Measurements from ENCODE around the gene POLE. TPM values are rescaled to one million over a fixed set of nuclear protein-coding genes. Genes with fewer than 3 reads are reported as not detected.

POLE gene
- total and polyA plus RNA-seq, 9 of the 15 experiments (the other 6 are each of a cell fraction or from before 2014, with no cell fraction given), result 2.4 to 154 (median 49.6) TPM

DNA sequence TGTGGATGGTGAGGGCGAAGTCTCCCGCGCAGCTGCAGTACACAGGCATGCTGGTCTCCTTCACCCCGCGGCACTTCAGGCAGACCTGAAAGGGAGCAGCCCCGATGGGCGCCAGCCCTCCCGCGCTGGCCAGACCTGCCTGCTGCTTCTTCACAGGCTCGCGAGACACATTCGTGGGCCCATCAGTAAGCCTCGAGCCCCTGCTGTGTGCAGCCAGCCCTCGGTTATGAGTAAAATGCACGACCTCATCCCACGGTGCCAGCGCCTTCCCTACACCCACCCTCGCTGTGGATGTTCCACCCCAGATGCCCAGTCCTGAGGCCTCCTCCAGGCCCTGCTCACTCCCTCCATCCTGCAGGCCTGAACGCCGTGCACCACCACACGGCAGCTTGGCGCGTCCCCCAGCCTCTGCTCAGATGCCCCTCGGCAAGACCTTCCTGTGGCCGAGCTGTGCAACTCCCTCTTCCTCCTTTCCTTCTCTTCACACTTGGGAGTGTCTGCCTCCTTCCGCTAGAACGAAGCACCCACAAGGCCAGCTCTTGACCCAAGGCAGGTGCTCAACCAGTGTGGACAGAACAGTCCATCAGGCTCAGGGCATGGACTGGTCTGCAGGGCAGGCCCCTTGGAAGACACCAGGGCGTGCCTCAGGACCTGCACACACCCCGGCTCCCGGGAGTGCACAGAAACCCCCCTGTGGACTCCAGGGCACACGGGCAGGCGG, 62.1 kb downstream of the POLE start:
- peaks cover 64% of the 10 kb centered on the region; the same call in 2 of the 3 replicates for H3K36me3 ChIP-seq (ENCODE audit: control insufficient read depth, insufficient read depth, low read length)
- no peaks in the 10 kb centered on the region for H3K79me2 ChIP-seq (ENCODE audit: control insufficient read depth, insufficient read depth, low read length)
- in situ Hi-C loops (cut with MboI), result no loop called here
- H3K27ac ChIP-seq (ENCODE audit: extremely low read depth, low read depth, low read length), result no peak overlapping the region
- ChIA-PET CTCF (ENCODE audit: low intra/inter-chr PET ratio) (no interaction called here), POLR2A (interaction anchor here (1.3 kb wide), 1 partner anchor 10 kb away, joined by 3 read pairs; no protein-coding TSS in a partner anchor)
- no peaks in the 10 kb centered on the region for H3K27me3 ChIP-seq (ENCODE audit: control insufficient read depth in 2 of 2, insufficient read depth in 2 of 2, low read length in 2 of 2)
- H3K9me3 ChIP-seq (replicated peaks; ENCODE audit: control insufficient read depth, insufficient read depth, low read depth, low read length), result no peaks in the 10 kb centered on the region
- no peak overlapping the region for H3K4me2 ChIP-seq (ENCODE audit: insufficient read depth, low read length)
- 92% methylated on average over 23 of the region's 32 CpGs for whole genome bisulfite sequencing (ENCODE audit: insufficient coverage, low coverage, missing lambda C conversion rate)
- ATAC-seq (no peak), DNase-seq (ENCODE audit: extremely low read depth in 1 of 4, low spot score in 3 of 4) (no peak), FAIRE-seq (no peak)
- H2AFZ ChIP-seq (ENCODE audit: low read depth, low read length), result no peak overlapping the region
- no peak overlapping the region; a peak in 1 of 4 replicates for H3K9ac ChIP-seq (ENCODE audit: insufficient read depth in 1 of 2, low read depth in 2 of 2, low read length in 2 of 2)
- 0 out of 2 replicates have a peak, but pooled peaks cover 3% of the 10 kb centered on the region for H4K20me1 ChIP-seq (replicated peaks; ENCODE audit: control insufficient read depth, insufficient read depth, low read length)
- intact Hi-C loops (cut with micrococcal nuclease), result no loop called here
- TF ChIP-seq NELFE (IDR thresholded peaks at IDR 0.05; ENCODE audit: insufficient read depth, insufficient read length), result no peak
- TF ChIP-seq RBM22 (IDR thresholded peaks at IDR 0.05; ENCODE audit: low read depth, low read length, poor library complexity, severe bottlenecking), result peak; percentile 50
- TF ChIP-seq TCF7 (IDR thresholded peaks at IDR 0.05; ENCODE audit: borderline replicate concordance), result no peak
- TF ChIP-seq PHF8 (IDR thresholded peaks at IDR 0.05; ENCODE audit: borderline replicate concordance, low read length), result no peak
- TF ChIP-seq, protein P1, sequence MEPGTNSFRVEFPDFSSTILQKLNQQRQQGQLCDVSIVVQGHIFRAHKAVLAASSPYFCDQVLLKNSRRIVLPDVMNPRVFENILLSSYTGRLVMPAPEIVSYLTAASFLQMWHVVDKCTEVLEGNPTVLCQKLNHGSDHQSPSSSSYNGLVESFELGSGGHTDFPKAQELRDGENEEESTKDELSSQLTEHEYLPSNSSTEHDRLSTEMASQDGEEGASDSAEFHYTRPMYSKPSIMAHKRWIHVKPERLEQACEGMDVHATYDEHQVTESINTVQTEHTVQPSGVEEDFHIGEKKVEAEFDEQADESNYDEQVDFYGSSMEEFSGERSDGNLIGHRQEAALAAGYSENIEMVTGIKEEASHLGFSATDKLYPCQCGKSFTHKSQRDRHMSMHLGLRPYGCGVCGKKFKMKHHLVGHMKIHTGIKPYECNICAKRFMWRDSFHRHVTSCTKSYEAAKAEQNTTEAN (CRISPR knock-in tag; IDR thresholded peaks at IDR 0.05), result no peak
- TF ChIP-seq ZNF134 (CRISPR knock-in tag; conservative IDR thresholded peaks at IDR 0.05), result no peak
- peak; percentile 49 for TF ChIP-seq POLR2G (IDR thresholded peaks at IDR 0.05; ENCODE audit: low read depth, low read length)
- TF ChIP-seq POLR2AphosphoS2 (IDR thresholded peaks at IDR 0.05; ENCODE audit: low read length), result peak; percentile 35; the same call in 1 of the 2 replicates
- no peak overlapping the region for H3K4me3 ChIP-seq
- no TSS peak for BruUV-seq (replicated peaks)
- peaks cover 12 to 50% of the 10 kb centered on the region in 2 experiments; a peak in 4 of 5 replicates for H3K4me1 ChIP-seq (replicated peaks in 1 of 2; ENCODE audit: control insufficient read depth in 2 of 2, insufficient read depth in 2 of 2, low read length in 2 of 2)
- peaks cover 2% of the 10 kb centered on the region for H3K9me1 ChIP-seq (ENCODE audit: control insufficient read depth, insufficient read depth, low read length)
